Left colon (tissue), 2 donors: ENCODE data around the gene ERBB4. TPM values are rescaled to one million over a fixed set of nuclear protein-coding genes. Genes with fewer than 3 reads are reported as not detected.

ENCODE experiments used
- ATAC-seq: fragments of 200-7000 bp; cut with Tn5 transposase; one replicate; pipeline ENCODE4 v1.9.1; 2020; ENCODE audit warnings: mild to moderate bottlenecking, moderate library complexity
- DNase-seq, 2 donors: peaks; one replicate each; pipeline ENCODE4 v3.0.0-alpha.2; 2020
- intact Hi-C, 2 donors: fragments of 100-400 bp; cut with DNase I in 1 of 2; cut with micrococcal nuclease in 1 of 2; formaldehyde crosslinking; loops; one replicate each; pipeline versions ENCODE4 v1.11.2 to v1.14.0; 2022; cut with DNase I, micrococcal nuclease
- total RNA-seq, 2 donors: library from RNA; stranded (reverse); fragmentation: NEBNext Ultra II Directional; extraction: Animal tissue kit (Norgen Biotek cat#: 25700); gene quantifications; one replicate each; pipeline ENCODE4 v1.2.1, GENCODE V29; 2021
- donor health status: DM: no; HTN: no; CAD: no.
- donor health status: DM: yes; HTN: yes; CAD: no.

Gene ERBB4
- total RNA-seq, 2 donors from 2014 or later = 0.18 to 0.70 TPM

DNA sequence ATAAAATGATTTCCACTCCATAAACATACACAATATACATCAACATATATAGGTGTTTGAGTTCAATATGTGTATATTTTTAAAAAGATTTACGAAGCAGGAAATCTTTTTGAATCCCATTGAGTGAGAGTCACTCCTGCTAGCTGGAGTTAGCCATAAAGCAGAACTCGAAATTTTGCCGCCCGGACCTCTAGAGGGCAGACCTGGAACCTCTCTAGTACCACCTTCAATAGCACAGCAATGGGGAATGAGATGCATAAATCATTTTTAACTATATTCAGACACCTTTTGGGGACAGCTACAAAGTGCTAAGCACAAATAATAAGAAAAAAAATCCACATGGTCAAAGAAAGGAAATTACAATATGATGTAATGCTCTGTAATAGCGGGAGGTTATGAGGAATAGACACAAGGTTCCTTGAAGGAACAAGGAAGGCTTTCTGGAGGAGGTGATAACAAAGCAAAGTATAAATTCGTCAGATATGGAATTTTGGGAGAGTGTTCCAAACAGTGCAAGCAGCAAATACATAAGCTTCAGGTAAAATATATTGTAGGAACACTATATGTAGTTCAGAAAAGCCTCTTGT, 533.4 kb downstream of the ERBB4 start:
- intact Hi-C loops = no loop called here
- ATAC-seq = no peak

GRCh38 chr2:212001325-212001724, 537.3 kb downstream of the ERBB4 start:
- DNase-seq (no peak), ATAC-seq (no peak)
- intact Hi-C loops = no loop called here

More for the DNA sequence above, 533.4 kb downstream of the ERBB4 start:
- DNase-seq = peak in 1 of 2 donors; percentile 7

DNA sequence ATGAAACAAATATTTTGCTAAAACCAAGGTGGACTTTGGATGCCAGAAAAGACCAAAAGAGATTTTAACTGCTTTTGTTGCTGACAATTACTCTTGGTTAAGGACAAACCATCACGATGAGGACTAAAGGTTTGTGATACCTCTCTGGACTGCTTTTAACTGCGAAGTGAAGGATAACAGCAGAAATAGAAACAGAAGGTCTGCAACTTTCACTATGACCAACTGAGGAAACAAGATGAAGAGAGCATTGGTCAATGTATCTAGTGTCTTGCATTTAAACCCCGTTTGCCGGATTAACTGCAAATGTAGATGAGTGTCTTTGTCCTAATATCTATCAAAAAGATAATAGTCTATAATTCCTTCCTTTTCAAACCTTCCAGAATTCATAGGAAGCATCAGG, 541.7 kb downstream of the ERBB4 start:
- ATAC-seq (no peak), DNase-seq (no peak)
- intact Hi-C loops = no loop called here

DNA sequence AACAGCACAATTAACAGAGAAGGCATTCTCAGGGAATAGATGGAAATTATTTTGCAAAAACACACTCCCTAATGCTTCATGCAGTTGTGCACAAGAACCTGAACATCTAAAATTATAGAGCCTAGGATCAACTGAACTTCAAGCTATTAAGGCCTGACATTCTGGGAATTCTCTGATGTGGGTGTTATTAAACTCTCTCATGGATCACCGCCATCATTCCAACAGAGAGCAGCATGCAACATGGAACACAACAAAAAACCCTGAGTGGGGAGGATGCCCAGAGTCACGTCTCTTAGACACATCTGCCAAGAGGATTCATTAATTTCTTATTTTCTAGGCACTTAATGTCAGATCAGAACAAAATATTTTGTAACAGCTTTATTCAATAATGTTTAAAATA, 543.8 kb downstream of the ERBB4 start:
- DNase-seq (no peak), ATAC-seq (no peak)
- intact Hi-C loops = no loop called here

GRCh38 chr2:211990335-211990734, 548.3 kb downstream of the ERBB4 start:
- DNase-seq (no peak), ATAC-seq (no peak)
- intact Hi-C loops = no loop called here

- DNase-seq (no peak), ATAC-seq (no peak)
- intact Hi-C loops = no loop called here
Observed at GRCh38 chr2:211986313-211986712, 552.3 kb downstream of the ERBB4 start.

DNA sequence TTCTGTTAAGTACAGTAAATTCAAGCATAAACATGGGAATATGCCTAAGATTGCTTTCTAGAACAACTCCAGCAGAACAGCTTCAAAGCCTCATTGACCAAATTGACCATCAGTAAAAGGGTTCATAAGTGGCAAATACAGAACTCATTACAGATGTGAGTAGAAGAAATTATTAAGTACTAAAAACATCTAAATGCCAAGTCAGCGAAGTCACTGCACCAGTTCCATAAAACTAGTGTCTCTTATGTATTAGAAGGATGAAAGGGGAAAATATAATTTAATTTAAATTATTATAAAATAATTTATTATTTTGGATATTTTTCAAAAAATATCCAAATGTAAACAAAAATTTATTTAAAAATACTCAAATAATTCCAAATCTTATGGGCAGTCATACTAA, 553.2 kb downstream of the ERBB4 start:
- intact Hi-C loops = no loop called here
- DNase-seq (no peak), ATAC-seq (no peak)

DNA sequence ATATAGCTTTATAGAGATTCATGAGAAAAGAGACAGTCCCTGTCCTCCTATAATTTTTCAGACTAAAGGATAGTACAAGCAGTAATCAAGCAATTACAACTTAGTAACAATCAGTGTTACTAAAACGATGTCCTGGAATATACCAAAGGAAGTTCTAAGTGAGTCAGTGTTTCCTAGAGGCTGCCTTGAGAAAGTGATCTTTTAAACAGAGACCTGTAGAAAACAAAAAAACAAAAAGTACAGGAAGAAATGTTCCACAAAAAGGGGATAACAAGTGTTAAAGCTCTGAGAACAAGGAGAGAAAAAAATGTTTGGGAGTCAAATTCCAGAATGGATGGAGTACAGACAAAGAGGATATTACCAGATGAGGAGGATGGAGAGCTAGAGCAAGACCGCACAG, 556.4 kb downstream of the ERBB4 start:
- intact Hi-C loops = no loop called here
- no peak for ATAC-seq
- no peak for DNase-seq

- DNase-seq (no peak), ATAC-seq (no peak)
- intact Hi-C loops = no loop called here
Observed at GRCh38 chr2:211981451-211981850, 557.2 kb downstream of the ERBB4 start.

- intact Hi-C loops = no loop called here
- no peak for ATAC-seq
- DNase-seq = no peak
Observed at GRCh38 chr2:211976076-211976475, 562.5 kb downstream of the ERBB4 start.

- no peak for DNase-seq
- intact Hi-C loops = no loop called here
- ATAC-seq = no peak
Observed at GRCh38 chr2:211967234-211967633, 571.4 kb downstream of the ERBB4 start.

- DNase-seq (no peak), ATAC-seq (no peak)
- intact Hi-C loops = no loop called here
Observed at GRCh38 chr2:211963969-211964368, 574.6 kb downstream of the ERBB4 start.

- no peak for DNase-seq
- no peak for ATAC-seq
- intact Hi-C loops = no loop called here
Observed at GRCh38 chr2:211957799-211958198, 580.8 kb downstream of the ERBB4 start.

DNA sequence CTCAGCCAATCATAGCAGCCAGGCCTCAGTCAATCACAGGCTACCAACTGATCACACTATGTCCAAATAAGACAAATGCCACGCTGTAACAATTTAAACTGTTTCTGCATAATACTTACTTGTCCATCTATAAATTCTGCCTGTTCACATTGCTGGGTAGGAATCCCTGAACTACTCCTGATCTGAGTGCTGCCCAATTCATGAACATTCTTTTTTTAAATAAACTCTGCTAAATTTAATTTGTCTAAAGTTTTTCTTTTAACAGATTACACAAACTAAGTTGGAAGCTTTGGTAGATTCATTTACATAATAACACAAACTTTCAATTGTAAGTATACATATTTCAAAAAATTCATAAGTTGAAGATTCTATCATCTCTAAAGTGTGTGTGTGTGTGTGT, 583.0 kb downstream of the ERBB4 start:
- no peak for DNase-seq

DNA sequence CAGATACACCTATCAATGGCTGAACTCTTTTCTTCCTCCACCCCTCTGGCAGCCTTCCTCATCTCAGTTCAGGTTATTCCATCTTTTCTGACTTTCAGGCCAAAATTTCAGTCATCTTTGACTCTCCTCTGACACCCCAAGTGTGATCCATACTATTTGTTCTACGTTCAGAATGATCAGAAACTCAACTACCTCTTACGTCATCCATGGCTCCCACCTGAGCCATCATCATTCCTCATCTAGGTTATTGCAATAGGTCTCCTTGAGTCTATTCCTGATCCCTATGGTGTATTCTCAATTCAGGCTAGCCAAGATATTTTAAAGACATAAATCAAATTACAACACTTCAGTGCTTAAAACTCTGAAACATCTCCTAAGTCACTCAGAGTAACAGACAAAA, 589.7 kb downstream of the ERBB4 start:
- DNase-seq = no peak
- intact Hi-C loops = no loop called here
- no peak for ATAC-seq

More for the DNA sequence above, 583.0 kb downstream of the ERBB4 start:
- intact Hi-C loops = no loop called here
- ATAC-seq = no peak

GRCh38 chr2:211946960-211947359, 591.6 kb downstream of the ERBB4 start:
- DNase-seq = no peak
- no peak for ATAC-seq
- intact Hi-C loops = no loop called here

- intact Hi-C loops = no loop called here
- ATAC-seq = no peak
- DNase-seq = no peak
Observed at GRCh38 chr2:211944572-211944971, 594.0 kb downstream of the ERBB4 start.

- intact Hi-C loops = no loop called here
- ATAC-seq (no peak), DNase-seq (no peak)
Observed at GRCh38 chr2:211942153-211942552, 596.4 kb downstream of the ERBB4 start.

GRCh38 chr2:211941216-211941747, 597.3 kb downstream of the ERBB4 start:
- DNase-seq (no peak), ATAC-seq (no peak)
- intact Hi-C loops = no loop called here

DNA sequence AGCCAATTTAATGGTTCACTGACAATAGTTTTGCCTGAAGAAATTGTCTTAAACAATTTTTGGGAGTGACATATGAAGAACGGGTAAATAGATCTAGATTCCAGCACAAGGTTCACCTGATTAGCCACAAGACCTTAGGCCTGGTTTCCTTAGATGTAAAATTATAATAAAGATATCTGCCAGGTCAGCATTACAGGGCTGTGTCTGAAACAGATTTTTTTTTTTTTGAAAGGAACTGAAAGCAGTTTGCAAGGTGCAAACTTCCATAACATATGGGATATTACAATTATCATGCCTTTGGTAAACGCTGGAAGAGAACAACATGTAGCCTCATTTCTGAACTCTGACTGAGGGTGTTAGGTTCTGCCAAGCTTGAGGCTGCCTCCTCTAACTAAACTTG, 599.4 kb downstream of the ERBB4 start:
- ATAC-seq = no peak
- intact Hi-C loops = no loop called here
- no peak for DNase-seq

DNA sequence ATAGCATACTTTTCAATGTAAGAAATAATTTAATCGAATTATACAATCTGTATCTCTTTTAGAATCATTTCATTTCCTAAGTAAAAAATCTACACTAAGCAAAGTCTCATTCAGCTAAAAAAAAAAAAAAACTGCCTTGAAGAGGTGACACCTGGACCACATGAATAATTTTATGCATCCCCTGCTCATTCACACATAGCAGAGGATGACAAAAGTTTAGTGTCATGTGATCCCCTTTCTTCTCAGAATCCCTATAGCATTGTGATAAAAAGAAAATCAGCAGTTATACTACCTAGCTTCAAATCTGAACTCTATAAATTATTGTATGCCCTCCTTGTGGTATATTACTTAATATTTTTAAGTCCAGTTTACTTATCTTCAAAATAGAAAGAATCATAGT, 603.8 kb downstream of the ERBB4 start:
- DNase-seq (no peak), ATAC-seq (no peak)
- intact Hi-C loops = no loop called here
